NCI-H226 (cell line): ENCODE measurements around the gene OR6Q1.

Experiments
- DNase-seq: peaks from one replicate; pipeline ENCODE4 v3.0.0-alpha.2; 2015

OR6Q1 gene

GRCh38 chr11:58059007-58059350 is 28.2 kb downstream of the OR6Q1 start:
- DNase-seq: peak; percentile 94

GRCh38 chr11:58060535-58060934 is 29.8 kb downstream of the OR6Q1 start:
- DNase-seq: no peak

- peak; percentile 37 for DNase-seq
Measured at GRCh38 chr11:58060939-58061672, 30.4 kb downstream of the OR6Q1 start.

GRCh38 chr11:58061813-58062212 is 31.1 kb downstream of the OR6Q1 start:
- DNase-seq: peak; percentile 88

GRCh38 chr11:58067685-58068084 is 36.9 kb downstream of the OR6Q1 start:
- no peak for DNase-seq

- DNase-seq: no peak
Measured at GRCh38 chr11:58068655-58069054, 37.9 kb downstream of the OR6Q1 start.

GRCh38 chr11:58070585-58070984 is 39.8 kb downstream of the OR6Q1 start:
- DNase-seq: no peak

- DNase-seq: peak; percentile 78
Measured at GRCh38 chr11:58075781-58076180, 45.0 kb downstream of the OR6Q1 start.
